KBM-7 (cell line): Measurements from ENCODE around the gene SBK2.
"Not testable (repeated sequence)": the region's sequence is repeated elsewhere in the genome, so short reads cannot be mapped to it uniquely, and the experiment has no call there.

Experiments
- DNase-seq: peaks from one replicate; pipeline ENCODE4 v3.0.0-alpha.2; 2015
- in situ Hi-C: fragments of 300-500 bp; cut with MboI; formaldehyde crosslinking; loops from 2 replicates; pipeline ENCODE4 v1.14.3; 2020; ENCODE audit warnings: low sequenced_read_pairs, low pct_unique_long_range_greater_than_20kb, mixed read lengths

SBK2 gene

DNA sequence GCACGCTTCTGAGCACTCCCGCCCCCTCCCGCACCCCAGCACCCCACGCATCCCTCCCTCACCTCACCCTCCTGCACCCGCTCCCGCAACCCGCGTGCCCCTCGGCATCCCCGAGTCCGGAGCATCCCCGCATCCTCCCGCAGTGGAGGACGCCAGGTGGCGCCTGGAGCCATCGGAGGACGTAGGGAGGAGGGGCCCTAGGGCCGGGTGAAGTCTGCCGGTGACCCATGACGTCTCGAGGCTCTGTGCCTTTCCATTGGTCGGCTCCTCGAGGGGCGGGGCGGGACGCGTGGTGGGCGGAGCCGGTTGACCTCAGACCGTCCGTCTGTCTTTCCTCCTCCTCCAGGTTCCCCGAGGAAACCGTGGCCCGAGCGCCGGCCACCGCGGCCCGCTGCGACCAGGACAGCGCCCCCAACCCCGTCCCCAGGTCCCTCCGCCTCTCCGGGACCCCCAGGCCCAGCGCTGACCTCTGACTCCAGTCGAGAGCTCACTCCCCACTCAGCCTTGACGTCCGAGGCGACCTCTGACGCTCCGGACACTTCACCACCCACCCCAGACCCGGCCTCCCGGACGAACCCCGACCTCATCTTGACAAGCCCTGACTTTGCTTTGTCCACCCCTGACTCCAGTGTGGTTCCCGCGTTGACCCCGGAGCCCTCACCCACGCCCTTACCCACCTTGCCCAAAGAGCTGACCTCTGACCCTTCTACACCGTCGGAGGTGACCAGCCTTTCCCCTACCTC lies 19.9 kb downstream of the SBK2 start:
- peak; percentile 94 for DNase-seq
- in situ Hi-C loops, result no loop called here

DNA sequence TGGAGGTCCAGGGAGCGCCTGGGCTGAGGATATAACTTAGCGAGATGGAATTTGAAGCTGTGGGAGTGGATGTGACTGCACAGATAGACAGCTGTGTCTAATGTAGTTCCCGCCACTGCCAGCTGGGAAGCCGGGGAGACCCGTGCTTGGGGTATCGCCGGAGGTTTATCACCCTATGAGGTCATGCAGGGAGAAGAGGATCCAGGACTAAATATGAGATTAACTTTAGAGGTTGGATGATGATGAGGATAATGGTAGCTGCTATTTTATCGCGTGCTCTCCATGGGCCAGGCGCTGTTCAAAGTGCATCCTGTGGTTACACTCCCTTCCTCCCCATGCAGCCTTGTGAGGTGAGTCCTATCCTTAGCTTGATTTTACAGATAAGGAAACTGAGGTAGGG lies 28.8 kb downstream of the SBK2 start:
- in situ Hi-C loops, result no loop called here
- DNase-seq, result peak; percentile 21

DNA sequence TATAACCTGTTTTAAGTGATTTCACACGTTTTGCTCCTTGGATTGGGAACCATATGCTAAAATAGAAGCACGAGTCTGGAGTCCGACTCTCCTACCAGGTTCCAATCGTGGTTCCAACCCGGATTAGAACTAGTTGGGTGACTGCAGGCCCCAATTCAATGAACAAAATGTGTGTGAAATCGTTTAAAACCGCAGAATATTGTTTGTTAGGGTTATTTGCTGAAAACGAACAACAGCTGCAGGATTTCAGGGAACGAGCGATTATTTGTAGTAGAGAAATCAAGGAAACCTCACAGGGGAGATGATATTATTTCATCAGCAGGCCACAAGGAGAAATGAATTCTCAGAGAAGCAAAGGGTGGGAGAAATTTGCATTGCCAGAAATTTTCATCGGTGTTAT lies 32.0 kb downstream of the SBK2 start:
- in situ Hi-C loops, result no loop called here

DNA sequence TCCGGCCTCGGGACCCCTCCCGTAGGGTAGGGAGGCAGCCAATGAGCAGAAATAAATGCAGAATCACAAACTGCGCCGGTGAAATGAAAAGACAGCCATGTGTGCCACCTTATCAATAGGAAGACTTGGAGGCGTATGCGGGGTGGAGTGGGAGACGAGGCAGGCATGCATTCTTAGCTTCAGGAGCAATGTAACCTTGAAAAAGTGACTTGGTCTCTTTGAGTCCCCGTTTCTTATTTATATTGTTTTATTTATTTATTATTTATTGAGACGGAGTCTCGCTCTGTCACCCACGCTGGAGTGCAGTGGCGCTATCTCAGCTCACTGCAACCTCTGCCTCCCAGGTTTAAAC lies 32.7 kb downstream of the SBK2 start:
- DNase-seq, result no peak
- in situ Hi-C loops, result no loop called here

More for the DNA sequence above, 32.0 kb downstream of the SBK2 start:
- DNase-seq, result no peak

DNA sequence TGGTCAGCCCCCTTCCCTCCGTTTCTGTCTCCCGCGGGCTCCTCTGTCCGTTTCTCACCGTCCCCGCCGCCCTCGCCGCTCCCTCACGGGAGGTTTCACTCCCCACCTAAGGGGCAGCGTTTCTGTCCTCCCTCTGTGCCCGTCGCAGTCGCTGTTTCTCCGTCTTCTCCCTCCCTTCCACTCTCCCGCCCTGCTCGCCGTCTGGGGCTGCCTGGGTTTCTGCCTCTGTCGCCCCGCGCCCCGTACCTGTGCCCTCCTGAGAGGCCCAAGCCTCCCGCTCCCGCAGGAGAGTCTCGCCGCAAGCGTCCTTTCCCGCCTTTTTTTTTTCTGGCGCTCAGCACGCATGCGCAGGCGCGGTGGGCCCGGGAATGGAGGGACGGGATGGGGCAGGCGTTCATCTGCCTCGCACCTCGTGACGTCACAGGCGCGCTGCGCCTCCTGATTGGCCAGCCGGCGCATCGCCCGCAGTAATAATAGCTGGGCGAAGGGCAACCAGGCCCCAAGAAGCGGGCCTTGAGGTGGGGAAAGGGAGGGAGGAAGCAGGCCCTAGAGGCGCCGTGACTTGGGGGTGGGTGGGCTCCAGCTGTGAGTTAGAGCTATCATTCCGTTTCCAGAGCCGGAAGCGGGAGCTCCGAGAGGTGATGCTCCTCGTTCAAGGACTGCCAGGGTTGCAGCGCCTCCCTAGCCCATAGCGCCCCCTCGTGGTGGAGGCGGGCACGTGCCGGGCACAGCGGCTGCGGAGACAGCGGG lies 33.3 kb downstream of the SBK2 start:
- DNase-seq, result peak; percentile 80
- in situ Hi-C loops, result no loop called here

DNA sequence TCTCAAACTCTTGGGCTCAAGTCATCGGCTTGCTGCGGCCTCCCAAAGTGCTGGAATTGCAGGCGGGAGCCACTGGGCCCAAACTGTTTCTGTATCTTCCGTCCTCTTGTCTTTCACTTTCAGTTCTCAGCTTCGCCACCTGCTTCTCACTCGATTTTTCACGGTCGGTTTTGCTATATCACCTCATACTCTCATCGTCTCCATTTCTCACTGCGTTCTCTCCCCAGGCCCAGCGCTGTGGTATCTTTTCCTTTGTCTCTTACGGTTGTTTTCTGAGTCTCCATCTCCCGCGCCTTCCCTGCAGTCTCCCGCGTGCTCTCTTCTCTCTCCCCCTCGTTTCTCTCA lies 33.8 kb downstream of the SBK2 start:
- no peak for DNase-seq
- in situ Hi-C loops, result no loop called here

DNA sequence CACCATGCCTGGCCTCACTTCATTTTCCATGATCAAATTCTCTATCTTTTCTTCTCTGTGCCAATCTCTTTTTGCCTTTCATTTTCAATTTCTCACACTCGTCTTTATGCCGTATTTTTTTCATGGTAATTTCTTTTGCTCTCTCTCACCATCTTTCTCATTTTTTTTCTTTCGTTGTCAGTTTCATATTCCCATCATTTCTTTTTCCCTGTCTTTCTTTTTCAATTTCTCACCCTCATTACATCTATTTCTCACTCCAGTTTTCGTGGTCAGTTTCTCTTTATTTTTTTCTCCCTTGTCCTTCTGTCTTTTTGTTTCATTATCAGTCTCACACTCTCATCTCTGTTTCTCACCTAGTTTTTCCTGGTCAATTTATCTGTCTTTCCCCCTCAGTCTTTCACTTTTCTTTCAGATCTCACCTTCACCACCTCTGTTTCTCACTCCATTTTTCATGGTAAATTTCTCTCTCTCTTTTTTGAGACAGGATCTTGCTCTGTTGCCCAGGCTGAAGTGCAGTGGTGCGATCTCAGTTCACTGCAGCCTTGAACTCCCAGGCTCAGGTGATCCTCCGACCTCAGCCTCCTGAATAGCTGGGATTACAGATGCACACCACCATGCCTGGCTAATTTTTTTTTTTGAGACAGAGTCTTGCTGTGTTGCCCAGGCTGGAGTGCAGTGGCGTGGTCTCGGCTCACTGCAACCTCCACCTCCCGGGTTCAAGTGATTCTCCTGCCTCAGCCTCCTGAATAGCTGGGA lies 34.6 kb downstream of the SBK2 start:
- in situ Hi-C loops, result no loop called here
- no peak for DNase-seq

DNA sequence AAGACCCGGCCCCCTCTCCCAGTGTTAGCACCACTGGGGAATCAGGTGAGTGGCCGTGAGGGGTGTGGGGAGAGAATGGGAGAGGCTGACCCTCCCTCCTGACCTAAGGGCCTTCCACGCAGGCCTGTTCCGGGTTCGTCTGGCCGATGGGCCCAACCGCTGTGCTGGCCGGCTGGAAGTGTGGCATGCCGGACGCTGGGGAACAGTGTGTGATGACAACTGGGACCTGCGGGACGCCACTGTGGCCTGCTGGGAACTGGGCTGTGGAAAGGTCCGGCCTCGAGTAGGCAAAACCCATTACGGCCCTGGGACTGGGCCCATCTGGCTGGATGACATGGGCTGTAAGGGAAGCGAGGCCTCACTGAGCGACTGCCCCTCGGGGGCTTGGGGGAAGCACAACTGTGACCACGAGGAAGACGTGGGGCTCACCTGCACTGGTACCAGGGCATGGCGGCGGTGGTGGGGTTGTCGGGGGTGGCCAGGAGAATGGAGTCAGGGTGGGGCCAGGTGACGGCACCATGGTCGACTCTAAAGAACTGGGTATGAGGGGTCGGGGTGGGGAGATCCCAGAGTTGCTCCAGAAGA lies 36.5 kb downstream of the SBK2 start:
- in situ Hi-C loops, result no loop called here
- DNase-seq, result no peak

DNA sequence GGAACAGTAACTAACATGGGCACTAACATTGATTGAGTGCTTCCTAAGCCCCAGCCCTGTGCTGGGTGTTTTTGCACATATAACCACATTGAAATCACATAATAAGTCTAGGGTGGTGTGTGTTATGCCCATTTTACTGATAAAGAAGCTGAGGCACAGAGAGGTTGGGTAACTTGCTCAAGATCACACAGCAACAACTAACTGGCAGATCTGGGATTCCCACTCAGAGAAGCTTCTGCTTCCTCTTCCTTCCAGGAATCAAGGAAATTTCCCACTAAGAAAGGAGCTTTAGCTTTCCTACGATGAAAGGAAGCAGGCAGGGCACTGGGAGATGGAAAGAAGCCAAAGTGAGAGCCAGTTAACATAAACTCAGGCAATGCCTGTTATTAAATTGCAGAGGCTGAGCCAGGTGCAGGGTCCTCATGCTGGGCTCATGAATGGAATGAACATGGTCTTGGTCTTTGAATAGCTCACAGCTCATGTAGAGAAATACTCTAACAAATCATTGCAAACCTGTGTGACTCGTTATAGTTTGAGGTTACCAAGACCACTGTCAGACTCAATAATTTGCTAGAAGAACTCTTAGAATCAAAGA lies 38.6 kb downstream of the SBK2 start:
- DNase-seq, result no peak
- in situ Hi-C loops, result no loop called here

DNA sequence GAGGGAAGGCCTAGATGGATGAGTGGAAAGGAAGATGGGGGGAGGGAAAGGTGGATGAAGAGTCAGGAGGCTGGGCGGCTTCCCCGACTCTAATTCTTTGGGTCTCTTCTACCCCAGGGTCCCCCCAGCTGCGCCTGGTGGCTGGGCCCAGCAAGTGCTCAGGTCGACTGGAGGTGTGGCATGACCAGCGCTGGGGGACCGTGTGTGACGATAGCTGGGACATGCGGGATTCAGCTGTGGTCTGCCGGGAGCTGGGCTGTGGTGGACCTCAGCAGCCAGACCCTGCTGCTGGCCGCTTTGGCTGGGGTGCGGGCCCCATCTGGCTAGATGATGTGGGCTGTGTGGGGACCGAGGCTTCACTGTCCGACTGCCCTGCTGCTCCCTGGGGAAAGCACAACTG lies 39.2 kb downstream of the SBK2 start:
- DNase-seq, result no peak
- in situ Hi-C loops, result no loop called here

DNA sequence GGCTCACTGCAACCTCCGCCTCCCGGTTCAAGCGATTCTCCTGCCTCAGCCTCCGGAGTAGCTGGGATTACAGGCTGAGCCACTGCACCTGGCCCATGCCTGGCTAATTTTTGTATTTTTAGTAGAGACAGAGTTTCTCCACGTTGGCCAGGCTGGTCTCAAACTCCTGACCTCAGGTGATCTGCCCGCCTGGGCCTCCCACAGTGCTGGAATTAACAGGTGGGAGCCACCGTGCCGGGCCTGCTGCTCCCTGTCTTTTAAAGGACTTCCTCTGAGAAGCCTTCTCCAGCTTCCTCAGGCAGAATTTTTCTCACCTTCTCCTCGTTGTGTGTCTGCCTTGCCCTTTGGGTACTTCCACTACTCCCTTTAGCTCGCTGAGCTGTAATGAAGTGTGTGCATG lies 40.1 kb downstream of the SBK2 start:
- in situ Hi-C loops, DNase-seq: not testable (repeated sequence)

DNA sequence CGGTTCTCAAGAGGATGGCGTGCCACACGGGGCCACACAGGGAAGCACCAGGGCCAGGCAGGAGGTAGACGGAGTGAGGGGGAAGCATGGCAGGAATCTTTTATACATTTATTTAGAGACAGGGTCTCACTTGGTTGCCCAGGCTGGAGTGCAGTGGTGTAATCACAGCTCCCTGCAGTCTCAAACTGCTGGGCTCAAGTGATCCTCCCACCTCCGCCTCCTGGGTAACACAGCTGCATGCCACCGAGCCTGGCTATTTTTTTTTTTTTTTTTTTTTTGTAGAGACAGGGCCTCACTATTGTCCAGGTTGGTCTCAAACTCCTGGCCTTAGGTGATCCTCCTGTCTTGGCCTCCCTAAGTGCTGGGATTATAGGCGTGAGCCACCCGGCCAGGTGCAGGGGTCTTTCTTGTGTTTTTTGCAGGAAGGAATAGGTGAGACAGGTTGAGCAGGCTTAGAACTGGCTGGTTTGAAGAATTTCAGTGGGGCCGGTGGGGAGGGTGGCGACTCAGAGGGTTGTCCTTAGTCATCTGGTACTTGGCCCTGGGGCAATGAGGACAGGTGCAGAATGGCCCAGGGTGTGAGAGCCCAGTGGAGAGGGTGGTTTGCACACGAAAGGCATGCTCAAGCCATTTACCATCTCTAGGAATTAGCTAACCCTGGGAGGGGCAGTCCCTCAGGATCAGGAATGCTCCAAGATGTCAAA lies 41.1 kb downstream of the SBK2 start:
- in situ Hi-C loops, result no loop called here
- DNase-seq, result no peak

DNA sequence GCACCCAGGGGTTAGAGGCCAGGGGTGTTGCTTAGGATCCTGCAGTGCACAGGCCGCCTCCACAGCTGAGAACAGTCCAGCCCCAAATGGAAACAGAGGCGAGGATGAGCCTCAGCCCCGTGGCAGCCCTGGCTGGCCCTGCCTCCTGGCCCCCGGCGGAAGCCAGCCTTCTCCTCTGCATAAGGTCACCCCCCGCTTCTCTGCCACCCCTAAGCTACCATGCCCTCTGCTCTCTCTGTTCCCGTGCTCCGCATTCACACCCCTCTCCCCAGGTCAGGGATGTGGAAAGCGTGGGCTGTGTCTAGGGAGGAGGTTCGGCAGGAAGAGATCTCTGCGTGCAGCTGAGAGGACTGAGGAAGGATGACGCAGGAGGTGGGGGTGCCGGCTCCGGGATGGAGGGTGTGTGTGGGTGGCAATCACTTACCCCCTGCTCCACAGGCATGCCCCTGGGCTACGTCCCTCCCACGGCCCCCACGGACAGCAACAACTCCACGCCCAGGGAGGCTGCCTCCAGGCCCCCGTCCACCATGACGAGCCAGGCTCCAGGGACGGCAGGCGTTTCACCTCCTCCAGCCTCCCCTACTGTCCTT lies 42.7 kb downstream of the SBK2 start:
- DNase-seq, result no peak
- in situ Hi-C loops, result no loop called here

DNA sequence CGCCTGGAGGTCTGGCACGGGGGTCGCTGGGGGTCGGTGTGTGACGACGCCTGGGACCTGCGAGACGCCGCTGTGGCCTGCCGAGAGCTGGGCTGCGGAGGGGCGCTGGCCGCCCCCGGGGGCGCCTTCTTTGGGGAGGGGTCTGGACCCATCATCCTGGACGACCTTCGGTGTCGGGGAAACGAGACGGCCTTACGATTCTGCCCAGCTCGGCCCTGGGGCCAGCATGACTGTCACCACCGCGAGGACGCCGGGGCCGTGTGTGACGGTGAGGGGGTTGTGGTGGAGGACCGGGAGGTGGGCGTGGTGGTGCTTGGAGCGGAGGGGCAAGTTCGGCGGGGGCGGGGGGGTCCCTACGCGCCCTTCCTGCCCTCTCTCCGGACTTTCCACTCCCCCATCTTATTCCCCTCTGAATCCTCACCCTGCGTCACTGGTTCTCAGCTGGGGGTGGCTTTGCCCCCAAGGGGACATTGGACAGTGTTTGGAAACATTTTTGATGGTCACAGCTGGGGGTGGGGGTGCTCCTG lies 43.2 kb downstream of the SBK2 start:
- in situ Hi-C loops, result no loop called here
- DNase-seq, result no peak

DNA sequence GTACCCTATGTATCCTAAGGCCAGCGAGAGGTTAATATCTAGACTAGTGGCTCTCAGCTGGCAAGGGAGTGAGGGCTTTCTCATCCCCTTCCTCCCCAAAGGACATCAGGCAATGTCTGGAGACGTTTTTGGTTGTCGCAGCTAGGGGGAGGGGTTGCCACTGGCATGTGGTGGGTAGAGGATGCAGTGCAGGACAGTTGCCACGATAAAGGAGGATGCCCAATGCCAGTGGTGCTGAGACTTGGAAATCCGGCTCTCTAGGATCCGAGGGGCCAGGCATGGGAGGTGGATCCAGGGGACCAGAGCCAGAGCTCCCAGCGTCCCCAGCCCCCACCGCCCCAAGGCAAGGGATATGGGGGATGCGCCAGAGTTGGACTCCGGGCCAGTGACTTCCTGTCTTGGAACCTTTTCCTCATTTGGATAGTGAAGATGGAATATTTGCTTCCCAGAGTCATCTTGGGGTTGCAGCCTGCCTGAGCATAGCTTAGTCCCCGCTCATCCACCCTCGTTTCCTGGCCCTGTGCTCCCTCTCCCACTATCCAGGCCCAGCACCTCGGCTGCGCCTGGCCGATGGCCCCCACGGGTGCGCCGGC lies 43.8 kb downstream of the SBK2 start:
- in situ Hi-C loops, result no loop called here
- DNase-seq, result no peak

DNA sequence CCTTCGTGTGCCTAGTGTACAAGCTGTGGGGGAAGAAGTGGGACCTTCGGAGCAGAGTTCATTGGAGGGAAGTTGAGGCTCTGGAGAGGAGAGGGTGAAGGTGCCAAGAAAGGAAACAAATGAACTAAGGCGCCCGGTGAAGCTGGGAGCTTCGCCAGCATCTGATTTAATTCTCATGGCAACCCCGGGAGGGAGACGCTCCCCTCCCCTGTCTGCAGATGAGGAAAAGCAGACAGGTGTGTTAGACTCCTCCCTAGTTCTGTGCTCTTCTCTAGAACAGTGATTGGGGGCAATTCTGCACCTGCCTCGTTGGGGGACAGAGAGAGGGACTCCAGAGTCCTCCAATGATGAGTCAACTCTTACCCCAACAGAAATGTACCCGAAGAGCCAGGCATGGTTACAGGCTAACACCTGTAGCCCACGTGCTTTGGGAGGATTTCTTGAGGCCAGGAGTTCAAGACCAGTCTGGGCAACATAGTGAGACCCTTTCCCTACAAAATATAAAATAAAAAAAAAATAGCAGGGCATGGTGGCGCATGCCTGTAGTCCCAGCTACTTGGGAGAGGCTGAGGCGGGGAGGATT lies 44.5 kb downstream of the SBK2 start:
- in situ Hi-C loops, result no loop called here
- no peak for DNase-seq

DNA sequence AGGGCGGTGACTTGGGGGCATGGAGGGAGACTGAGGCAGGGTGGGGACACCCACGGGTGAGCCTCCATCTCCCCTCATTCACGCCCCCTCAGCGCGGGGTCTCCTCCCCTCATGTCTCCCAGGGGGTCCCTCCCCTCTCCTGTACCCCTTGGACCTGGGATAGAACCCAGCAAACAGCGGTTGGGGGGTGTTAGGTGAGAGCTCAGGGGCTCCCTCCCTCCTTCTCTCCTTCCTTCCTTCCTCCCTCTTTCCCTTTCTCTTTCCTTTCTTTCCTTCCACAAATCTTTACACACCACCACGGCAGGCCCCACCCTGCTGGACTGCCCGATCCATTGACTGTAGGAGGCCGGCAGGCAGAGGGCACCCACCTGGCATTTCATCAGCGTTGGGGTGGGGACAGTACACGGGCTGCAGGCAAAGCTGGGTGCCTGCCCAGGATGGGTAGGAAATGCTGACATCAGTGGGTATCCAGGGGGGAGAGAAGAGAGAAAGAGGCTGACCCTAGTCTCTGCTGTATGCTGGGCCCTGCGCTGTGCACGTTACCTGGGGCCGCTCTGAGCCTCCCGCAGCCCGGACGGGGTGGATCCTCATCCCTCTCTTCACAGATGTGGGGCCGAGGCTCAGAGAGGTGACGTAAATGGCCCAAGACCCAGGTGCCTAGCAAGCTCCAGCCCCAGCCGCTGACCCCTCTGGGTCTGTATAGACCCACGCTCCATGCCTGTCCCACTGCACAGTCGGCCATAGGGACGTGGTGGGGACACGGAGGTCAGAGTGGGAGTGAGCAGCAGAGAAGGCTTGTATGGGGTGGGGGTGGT lies 45.2 kb downstream of the SBK2 start:
- no peak for DNase-seq
- in situ Hi-C loops, result no loop called here
